DMS53 (cell line): Measurements from ENCODE around the gene SSBP3.
"Not testable (repeated sequence)": the region's sequence is repeated elsewhere in the genome, so short reads cannot be mapped to it uniquely, and the experiment has no call there.

Experiments used
- DNase-seq: peaks from one replicate; lab custom pipeline; 2025; lab: John Stamatoyannopoulos, UW

The SSBP3 gene

DNA sequence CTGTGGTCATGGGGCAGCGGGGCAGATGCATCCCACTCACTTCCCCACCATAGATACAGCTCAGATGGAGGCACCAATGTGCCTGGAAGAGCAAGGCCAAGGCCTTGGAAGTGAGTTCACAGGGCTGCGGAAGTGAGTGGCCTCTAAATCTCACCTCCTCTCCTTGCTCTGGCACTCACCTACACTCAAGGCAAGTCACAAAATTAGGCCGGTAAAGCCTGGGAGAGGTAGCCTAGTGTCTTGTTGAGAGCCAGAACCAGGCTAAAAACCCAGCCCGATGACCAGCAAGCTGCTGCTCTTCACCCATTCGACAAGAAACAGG lies 57.5 kb downstream of the SSBP3 start:
- DNase-seq = no peak

DNA sequence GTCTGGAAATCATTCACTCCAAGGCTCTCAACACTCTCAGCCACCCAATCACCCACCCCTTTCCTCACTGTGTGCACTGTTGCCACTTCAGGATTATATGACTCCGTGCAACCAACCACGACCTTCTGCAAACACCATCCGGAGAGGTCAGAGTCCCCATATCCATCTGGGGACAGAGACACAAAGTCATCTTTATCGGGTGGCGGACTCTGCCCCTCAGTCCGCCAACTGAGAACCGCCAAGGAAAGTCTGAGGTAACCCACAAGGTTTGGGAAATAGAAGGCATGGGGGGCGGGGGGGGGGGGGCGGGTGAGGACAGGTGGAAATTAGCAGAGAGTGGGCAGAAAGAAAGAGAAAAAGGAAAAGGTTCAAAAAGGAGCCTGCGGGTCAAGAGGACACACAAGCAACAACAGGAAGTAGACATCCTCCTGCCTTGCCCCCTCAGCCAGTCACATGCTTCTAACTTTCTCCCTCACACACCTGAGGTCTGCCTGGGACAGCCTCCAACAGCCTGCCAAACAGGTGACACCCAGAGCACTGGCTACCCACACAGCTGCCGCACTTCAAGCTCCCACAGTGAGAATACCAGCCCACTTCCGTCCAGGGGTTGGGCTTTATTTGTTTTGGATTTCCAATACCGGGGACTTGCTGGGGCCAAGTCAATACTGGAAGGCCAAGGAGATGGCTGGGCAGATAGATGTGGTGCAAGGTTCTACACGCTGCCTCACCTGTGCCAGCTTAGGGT lies 58.1 kb downstream of the SSBP3 start:
- DNase-seq = peak; percentile 98

DNA sequence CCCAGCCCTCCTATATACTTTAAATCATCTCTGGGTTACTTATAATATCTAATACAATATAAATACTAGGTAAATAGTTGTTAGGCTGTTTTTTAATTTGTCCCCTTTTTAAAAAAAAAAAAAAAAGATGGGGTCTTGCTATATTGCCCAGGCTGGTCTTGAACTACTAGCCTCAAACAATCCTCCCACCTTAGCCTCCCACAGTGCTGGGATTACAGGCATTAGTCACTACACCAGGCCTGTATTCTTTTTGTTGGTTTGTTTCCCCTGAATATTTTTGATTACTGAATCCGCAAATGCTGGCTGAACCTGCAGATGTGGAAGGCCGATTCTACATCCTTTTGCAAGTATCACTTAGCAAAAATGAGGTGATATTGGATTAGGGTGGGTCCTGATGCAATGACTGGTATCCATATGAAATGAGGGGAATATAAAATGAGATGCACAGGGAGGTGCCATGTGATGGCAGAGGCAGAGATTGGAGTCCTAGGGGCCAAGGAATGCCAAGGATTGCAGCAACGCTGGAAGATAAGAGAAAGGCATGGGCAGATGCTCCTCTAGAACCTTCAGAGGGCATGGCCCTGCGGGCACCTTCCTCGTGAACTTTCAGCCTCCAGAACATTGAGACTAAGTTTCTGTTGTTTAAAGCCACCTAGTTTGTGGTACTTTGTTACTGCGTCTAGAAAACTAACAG lies 58.8 kb downstream of the SSBP3 start:
- DNase-seq = no peak

- not testable (repeated sequence) for DNase-seq
These were observed 60.6 kb downstream of the SSBP3 start for GRCh38 chr1:54345548-54345947.

- DNase-seq = no peak
These were observed 61.1 kb downstream of the SSBP3 start for GRCh38 chr1:54345116-54345515.

DNA sequence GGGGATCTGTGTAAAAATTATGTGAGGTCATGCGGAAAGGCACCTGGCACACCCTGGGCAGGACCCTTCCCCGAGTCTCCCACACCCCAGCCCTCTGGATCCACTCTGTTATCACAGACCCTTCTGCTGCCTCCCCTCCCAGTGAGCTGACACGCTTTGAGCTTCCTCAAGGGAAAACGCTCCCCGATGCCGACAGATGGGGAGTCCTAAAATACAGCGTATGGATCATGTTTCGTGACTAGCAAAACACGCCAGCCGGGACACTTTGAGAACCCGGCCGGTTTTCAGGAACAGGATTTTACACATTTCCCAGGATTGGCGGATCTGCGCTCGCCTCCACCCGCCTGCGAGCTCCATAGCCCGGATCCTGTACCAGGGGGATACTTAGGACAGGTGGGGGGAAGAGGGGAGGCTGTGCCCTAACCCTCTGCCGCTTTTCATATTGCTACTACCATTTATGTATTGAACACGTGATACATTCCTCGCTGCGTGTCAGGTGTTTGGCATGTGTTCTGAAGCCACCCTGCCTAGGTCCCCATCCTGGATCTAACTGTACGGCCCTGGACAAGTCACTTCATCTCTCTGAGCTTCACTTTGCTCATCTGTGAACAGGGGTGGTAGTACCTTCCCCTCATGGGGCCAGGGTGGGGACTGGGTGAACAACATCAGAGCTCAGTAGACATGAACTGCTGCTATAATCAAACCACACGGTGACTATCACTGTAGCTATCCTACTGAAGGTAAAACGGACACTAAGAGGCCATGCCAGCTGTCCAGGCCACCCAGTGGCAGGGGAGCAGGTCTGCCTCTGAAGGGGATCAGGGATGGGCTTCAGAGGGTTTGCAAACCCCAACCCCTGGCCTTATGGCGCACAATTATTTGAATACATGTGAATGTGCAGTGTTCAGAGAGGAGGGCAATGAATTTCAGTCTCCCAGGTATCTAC lies 63.2 kb downstream of the SSBP3 start:
- peak; percentile 23 for DNase-seq

- DNase-seq = no peak
These were observed 63.9 kb downstream of the SSBP3 start for GRCh38 chr1:54342288-54342687.

DNA sequence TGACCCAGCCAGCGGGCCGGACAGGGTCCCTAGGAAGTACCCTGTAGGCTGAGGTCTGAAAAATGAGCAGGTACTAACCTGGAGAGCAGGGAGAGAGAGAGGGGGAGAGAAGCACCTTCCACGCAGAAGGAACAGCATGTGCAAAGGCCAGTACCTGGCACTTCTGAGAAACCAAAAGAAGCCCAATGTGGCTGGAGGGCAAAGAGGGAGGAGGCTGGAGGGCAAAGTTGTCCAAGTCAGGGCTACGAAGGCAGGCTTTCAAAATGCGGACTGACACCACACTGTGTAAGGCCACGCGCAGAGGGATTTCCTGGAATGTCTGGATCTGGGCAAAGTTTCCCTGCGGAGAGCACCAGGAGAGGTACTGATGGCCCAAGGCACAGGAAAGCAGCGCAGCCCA lies 64.4 kb downstream of the SSBP3 start:
- DNase-seq = no peak

GRCh38 chr1:54340878-54341277 lies 65.3 kb downstream of the SSBP3 start:
- DNase-seq = no peak

GRCh38 chr1:54340434-54340833 lies 65.8 kb downstream of the SSBP3 start:
- DNase-seq = no peak

- DNase-seq = no peak
These were observed 67.1 kb downstream of the SSBP3 start for GRCh38 chr1:54339126-54339525.

DNA sequence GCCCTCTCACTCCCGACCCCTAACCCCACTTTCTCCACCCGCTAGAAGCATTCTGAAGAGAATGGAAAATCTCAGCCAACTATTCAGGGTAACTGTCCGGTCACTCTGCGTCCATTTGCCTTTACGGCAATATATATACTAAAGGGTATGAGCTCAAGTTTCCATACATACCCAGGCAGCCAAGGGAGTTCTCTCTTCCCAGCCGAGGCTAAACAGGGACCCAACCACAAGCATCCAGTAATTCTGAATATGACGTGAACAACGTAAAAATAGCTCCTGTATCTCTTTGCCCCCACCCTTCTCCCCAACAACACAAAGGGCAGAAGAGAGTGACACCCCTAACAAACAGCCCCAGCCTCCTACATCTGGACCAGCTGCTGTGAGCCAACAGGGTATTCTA lies 67.7 kb downstream of the SSBP3 start:
- no peak for DNase-seq

- peak; percentile 85 for DNase-seq
These were observed 68.3 kb downstream of the SSBP3 start for GRCh38 chr1:54337928-54338327.

- DNase-seq = no peak
These were observed 69.2 kb downstream of the SSBP3 start for GRCh38 chr1:54337034-54337433.

DNA sequence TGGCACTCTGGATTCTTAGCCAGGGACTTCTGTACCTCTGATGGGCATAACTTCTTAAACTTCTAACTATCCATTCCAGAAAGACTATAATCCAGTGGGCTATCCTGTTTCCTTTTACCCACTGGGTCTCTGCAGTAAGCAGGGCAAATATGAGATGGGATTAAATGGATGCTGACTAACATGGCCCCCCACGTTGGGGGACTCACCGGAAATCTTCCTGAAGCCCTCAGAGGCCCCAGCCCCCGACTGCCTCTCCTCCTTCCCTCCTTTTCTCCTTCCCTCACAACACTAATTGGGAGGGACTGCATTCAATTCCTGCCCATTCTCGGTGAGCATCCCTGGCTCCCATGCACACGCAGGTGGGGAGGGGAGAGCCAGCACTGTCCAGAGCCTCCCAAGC lies 70.1 kb downstream of the SSBP3 start:
- DNase-seq = no peak

- no peak for DNase-seq
These were observed 70.5 kb downstream of the SSBP3 start for GRCh38 chr1:54335755-54336108.

GRCh38 chr1:54335011-54335754 lies 71.0 kb downstream of the SSBP3 start:
- DNase-seq = no peak

DNA sequence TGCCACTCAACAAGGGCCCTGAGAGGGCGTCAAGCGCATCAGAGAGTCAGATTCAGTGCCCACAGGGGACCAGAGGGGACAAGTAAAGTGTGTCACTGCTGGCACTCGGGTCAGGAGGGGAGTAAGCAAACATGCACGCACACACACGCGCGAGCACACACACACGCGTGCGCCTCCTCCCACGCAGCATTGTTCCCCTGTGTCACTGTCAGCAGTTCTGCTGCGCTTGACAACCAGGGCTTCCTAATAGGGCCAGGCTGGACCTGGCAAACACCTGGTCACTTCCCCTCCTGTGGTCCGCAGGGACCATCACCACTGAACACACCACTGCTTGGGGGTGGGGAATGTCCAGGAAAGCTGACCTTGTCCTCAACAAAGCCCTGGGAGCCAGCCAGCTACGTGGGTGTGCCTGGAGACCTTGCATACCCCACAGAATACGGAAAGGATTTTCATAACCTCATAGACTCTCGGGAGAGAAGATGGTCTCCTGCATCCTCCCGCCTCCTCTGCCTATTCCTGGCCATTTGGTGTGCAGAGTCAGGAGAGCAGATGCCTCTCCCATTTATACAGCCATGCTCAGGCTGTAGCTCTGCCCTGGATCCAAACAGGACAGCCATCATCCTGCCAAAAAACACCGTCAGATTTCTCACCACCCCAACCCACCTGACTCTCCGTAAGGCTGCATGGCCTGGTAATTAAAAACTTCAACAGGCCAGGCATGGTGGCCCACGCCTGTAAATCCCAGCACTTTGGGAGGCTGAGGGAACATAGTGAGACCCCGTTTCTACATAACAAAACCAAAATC lies 73.2 kb downstream of the SSBP3 start:
- DNase-seq = no peak

DNA sequence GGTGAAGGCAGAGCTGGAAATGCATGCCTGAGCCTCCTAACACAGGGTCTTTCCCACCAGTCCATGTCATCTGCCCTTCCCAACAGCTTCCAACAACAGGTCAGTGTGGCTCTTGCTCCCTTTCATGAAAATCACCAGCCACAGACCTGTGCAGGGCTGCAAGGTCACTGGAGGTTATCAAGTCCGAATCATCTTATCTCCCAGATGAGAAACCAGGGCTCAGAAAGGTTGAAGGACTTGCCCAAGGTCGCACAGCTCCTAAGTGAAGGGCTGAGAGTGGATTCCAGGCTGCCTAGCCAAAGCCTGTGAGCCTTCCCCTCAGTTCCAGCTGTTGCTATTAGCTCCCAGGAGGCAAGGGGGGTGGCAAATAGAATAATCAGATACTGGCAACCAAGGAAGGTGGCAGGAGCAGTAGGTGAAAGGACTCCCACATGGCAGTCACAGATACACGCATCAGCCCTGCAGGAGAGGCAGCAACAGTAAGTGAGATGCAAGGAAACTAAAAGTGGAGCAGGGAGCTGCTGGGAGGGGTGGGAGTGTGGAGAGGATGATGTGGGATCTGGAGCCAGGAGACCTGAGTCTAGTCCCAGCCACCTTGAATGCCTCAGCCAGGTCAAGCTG lies 74.2 kb downstream of the SSBP3 start:
- DNase-seq = no peak

DNA sequence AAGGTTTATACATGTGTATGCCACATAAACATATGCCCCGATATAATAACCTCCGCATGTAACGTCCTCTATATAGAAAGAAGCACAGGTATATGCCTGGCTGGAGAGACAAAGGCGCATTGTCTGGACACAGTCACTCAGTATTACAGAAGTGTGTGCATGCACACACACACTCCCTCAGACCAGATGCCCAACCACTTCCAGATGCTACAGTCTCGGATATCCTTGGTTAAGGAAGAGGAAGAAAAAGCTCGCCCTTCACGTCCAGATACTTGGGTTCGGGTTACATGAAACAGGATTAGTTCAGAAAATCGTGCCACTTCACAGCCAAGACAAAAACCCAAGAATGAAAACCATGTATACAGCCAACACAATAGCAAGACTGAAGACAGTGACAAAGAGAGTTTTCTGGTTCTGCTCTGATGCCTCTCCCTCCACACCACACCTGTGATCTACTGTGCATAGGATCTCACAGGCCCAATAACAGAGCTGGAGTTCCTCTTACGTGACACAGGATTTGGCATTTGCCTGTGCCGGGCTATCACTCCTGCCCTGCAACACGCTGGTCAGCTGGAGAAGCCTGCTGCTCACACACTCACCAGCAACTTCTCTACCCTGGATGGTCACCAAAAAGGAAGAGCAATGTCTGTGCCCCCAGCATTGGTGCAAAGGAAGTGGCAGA lies 75.0 kb downstream of the SSBP3 start:
- DNase-seq = no peak
